HG02763 (cell line): ENCODE measurements around the gene ADAMTS1.

Experiments used
- ATAC-seq: cut with Tn5 transposase; IDR thresholded peaks from one replicate; pipeline ENCODE4 v1.9.1; 2021; ENCODE audit warnings: mild to moderate bottlenecking, moderate library complexity; ENCODE audit not compliant: unreplicated experiment

Gene ADAMTS1

GRCh38 chr21:26790296-26790695 is 54.9 kb downstream of the ADAMTS1 start:
- ATAC-seq: no peak

GRCh38 chr21:26788790-26789189 is 56.4 kb downstream of the ADAMTS1 start:
- ATAC-seq: no peak
